Ovary (tissue), 9 donors: ENCODE data around the gene HABP4. TPM values are rescaled to one million over a fixed set of nuclear protein-coding genes. Genes with fewer than 3 reads are reported as not detected.

Source experiments
- DNase-seq, 5 donors: peaks; one replicate each; pipeline ENCODE4 v3.0.0-alpha.2; 2019 to 2020
- H3K27ac ChIP-seq, 2 donors: fragments of 200-600 bp; one replicate each; pipeline versions ENCODE4 v1.5.1 to v1.8.0; 2019 to 2022
- H3K27me3 ChIP-seq: fragments of 200-600 bp; one replicate; pipeline ENCODE4 v1.8.0; 2022
- H3K36me3 ChIP-seq: fragments of 200-600 bp; sonication (generic); one replicate; pipeline ENCODE4 v1.5.1; 2019
- H3K4me1 ChIP-seq: one replicate; pipeline ENCODE4 v1.8.1; 2013; ENCODE audit warnings: mild to moderate bottlenecking, moderate library complexity; ENCODE audit not compliant: insufficient read depth
- H3K4me3 ChIP-seq: fragments of 200-600 bp; sonication (generic); one replicate; pipeline ENCODE4 v1.5.1; 2017
- H3K9me3 ChIP-seq, 2 donors: fragments of 200-600 bp in 1 of 2; sonication (generic) in 1 of 2; one replicate each; pipeline versions ENCODE4 v1.5.1 to v1.8.1; 2013 to 2019; ENCODE audit warnings: mild to moderate bottlenecking in 1 of 2, moderate library complexity in 1 of 2
- CTCF ChIP-seq, 3 donors: fragments of 450-650 bp in 2 of 3; fragments of 200-600 bp in 1 of 3; IDR thresholded peaks; one replicate each; pipeline versions ENCODE4 v1.5.1 to v1.8.0; 2016 to 2022; ENCODE audit warnings: antibody characterized with exemption in 3 of 3, mild to moderate bottlenecking in 1 of 3
- EP300 ChIP-seq: sonication (generic); formaldehyde crosslinking; IDR thresholded peaks from one replicate; pipeline ENCODE4 v1.6.1; 2017; ENCODE audit warnings: antibody characterized with exemption
- POLR2A ChIP-seq: fragments of 450-650 bp; IDR thresholded peaks from one replicate; pipeline ENCODE4 v1.6.1; 2017; ENCODE audit warnings: antibody characterized with exemption, mild to moderate bottlenecking, moderate library complexity
- WGBS, 3 donors: extraction: QIAGEN DNeasy Blood & Tissue Kit in 1 of 3; methylation state at CpG; one replicate each; pipeline versions ENCODE4 v1.1.5 to v1.1.7; 2013 to 2017; 5-methylcytosine and 5-hydroxymethylcytosine counted together
- intact Hi-C, 4 donors: fragments of 100-400 bp; cut with DNase I; formaldehyde crosslinking; loops; one replicate each; pipeline versions ENCODE4 v1.11.0 to v1.15.1; 2022 to 2023
- polyA plus RNA-seq, 2 donors: library from polyadenylated mRNA; stranded (reverse); fragments of 200-250 nt in 1 of 2; fragments of 350-450 nt in 1 of 2; fragmentation: Illumina TruSeq in 1 of 2; extraction: RNeasy Lipid Tissue Mini Kit (QIAGEN cat#74804) in 1 of 2; gene quantifications; one replicate each; pipeline ENCODE4 v1.2.3, GENCODE V29; 2013 to 2014
- total RNA-seq, 7 donors: library from RNA; depleted of rRNA in 2 of 7; stranded (reverse); fragments of >200 nt in 2 of 7; fragmentation: NEBNext Ultra II Directional in 3 of 7; extraction: Animal tissue kit (Norgen Biotek cat#: 25700) in 3 of 7; gene quantifications; one replicate each; pipeline versions ENCODE4 v1.1.0 to v1.2.4, GENCODE V29; 2016 to 2023
- donor health status: DM: no; HTN: no; CAD: no; lungs with moderate emphysema.
- donor health status: DM: no; HTN: no; CAD: no.
- donor health status: Bipolar disorder and iron deficiency.
- donor health status: DM: yes; HTN: yes; CAD: no.
- donor health status: DM: no; HTN: no; CAD: no.
- donor health status: DM: yes; HTN: yes; CAD: no.

The HABP4 gene
- total and polyA plus RNA-seq, 9 donors, result 10.3 to 23.4 (median 19.2) TPM

- intact Hi-C loops, result loop anchor here in 1 of 4 donors (10.0 kb wide), 1 partner anchor 157 kb away; no protein-coding TSS in a partner anchor
- WGBS, 3 donors, result 94 to 97% (median 94%) methylated on average over 5 of the region's 5 CpGs
- Histone ChIP-seq H3K9me3 (no peaks in the 10 kb centered on the region), H3K27ac (no peak overlapping the region), H3K4me1 (no peaks in the 10 kb centered on the region), H3K27me3 (no peaks in the 10 kb centered on the region), H3K4me3 (no peak overlapping the region), H3K36me3 (peaks cover 2% of the 10 kb centered on the region)
- no peak for DNase-seq
- TF ChIP-seq POLR2A, result no peak
- no peak for TF ChIP-seq CTCF (IDR thresholded peaks at IDR 0.05)
- no peak for TF ChIP-seq EP300
These were observed 17.8 kb downstream of the HABP4 start for GRCh38 chr9:96467784-96468183.

DNA sequence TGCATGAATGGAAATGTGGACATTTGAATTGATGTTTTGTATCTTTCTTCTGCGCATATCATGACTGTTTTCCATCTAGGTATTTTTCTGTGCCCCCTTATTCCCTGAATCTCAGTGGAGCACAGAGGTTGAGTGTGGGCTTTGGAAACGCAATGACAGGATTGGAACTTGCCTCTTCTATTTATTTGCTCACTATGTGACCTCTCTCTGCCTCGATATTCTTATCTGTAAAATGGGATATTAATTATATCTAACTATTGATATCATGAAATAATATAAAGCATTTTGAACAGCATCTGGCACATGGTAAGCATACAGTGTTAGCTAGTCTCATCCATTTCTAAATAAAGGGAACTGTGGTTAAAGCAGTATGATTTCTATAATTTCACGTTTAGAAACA, 26.0 kb downstream of the HABP4 start:
- H3K4me1 ChIP-seq, result no peaks in the 10 kb centered on the region
- H3K27me3 ChIP-seq, result no peaks in the 10 kb centered on the region
- TF ChIP-seq POLR2A (no peak), EP300 (no peak), CTCF (IDR thresholded peaks at IDR 0.05) (no peak)
- no peak overlapping the region for H3K27ac ChIP-seq
- WGBS, 3 donors, result 90 to 92% (median 91%) methylated on average over 4 of the region's 4 CpGs
- peaks cover 3% of the 10 kb centered on the region for H3K36me3 ChIP-seq
- no peak for DNase-seq
- H3K9me3 ChIP-seq, result no peaks in the 10 kb centered on the region
- no peak overlapping the region for H3K4me3 ChIP-seq
- intact Hi-C loops, result no loop called here

DNA sequence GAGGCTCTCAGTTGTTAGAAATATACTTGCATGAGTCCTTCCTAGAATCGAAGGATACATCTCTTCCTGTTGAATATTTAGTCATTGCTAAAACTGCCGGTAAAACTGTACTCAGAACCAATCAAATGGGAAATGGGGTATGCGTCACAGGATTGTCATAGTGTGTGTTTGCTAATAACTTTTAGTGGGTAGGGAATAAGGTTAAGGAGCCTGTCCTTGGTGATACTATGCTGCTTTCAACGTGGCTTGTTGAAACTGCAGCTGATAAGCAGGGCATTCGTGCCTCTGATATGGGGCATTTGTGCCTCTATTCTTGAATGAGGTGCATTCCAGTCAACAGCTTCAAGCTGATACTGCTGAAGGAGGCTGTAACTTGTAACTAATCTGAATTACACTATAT, 26.6 kb downstream of the HABP4 start:
- 70 to 73% (median 73%) methylated on average over 5 of the region's 5 CpGs for WGBS, 3 donors

GRCh38 chr9:96478829-96479371, 28.9 kb downstream of the HABP4 start:
- TF ChIP-seq POLR2A (no peak), EP300 (no peak), CTCF (IDR thresholded peaks at IDR 0.05) (no peak)
- Histone ChIP-seq H3K4me1 (no peaks in the 10 kb centered on the region), H3K36me3 (no peaks in the 10 kb centered on the region), H3K27me3 (no peaks in the 10 kb centered on the region), H3K9me3 (no peaks in the 10 kb centered on the region), H3K4me3 (no peak overlapping the region), H3K27ac (no peak overlapping the region)
- DNase-seq, result no peak
- whole genome bisulfite sequencing, 3 donors, result 71 to 76% (median 73%) methylated on average over 4 of the region's 4 CpGs
- intact Hi-C loops, result no loop called here

More for the DNA sequence above, 26.6 kb downstream of the HABP4 start:
- Histone ChIP-seq H3K36me3 (peaks cover 3% of the 10 kb centered on the region), H3K27ac (no peak overlapping the region), H3K9me3 (no peaks in the 10 kb centered on the region), H3K4me1 (no peaks in the 10 kb centered on the region), H3K27me3 (no peaks in the 10 kb centered on the region), H3K4me3 (no peak overlapping the region)
- no peak for DNase-seq
- intact Hi-C loops, result no loop called here
- TF ChIP-seq CTCF (IDR thresholded peaks at IDR 0.05) (no peak), EP300 (no peak), POLR2A (no peak)
